Measurements from ENCODE around the gene TIMM44. TPM values are rescaled to one million over a fixed set of nuclear protein-coding genes. Genes with fewer than 3 reads are reported as not detected.

The TIMM44 gene
- total RNA-seq, 1 experiment from 2014 or later: 35.7 TPM

Other genes starting within 250 kb of the TIMM44 start
- not detected in 2 replicates for gene FCER2, start 241.5 kb downstream of the TIMM44 start, total RNA-seq (2014; rRNA removed; shearing (Covaris generic))
- gene CLEC4G, start 211.6 kb downstream of the TIMM44 start, total RNA-seq (2014; rRNA removed; shearing (Covaris generic)): not detected in 2 replicates
- gene CD209, start 196.1 kb downstream of the TIMM44 start, total RNA-seq (2014; rRNA removed; shearing (Covaris generic)): not detected in 2 replicates
- not detected in 2 replicates for gene CLEC4M, start 180.4 kb downstream of the TIMM44 start, total RNA-seq (2014; rRNA removed; shearing (Covaris generic))
- gene EVI5L, start 113.4 kb downstream of the TIMM44 start, total RNA-seq (2014; rRNA removed; shearing (Covaris generic)): 6.8 and 8.1 TPM in 2 replicates
- not detected in 2 replicates for gene PRR36, start 69.3 kb downstream of the TIMM44 start, total RNA-seq (2014; rRNA removed; shearing (Covaris generic))
- gene LRRC8E, start 55.2 kb downstream of the TIMM44 start, total RNA-seq (2014; rRNA removed; shearing (Covaris generic)): 5.2 and 7.3 TPM in 2 replicates
- gene MAP2K7, start 39.8 kb downstream of the TIMM44 start, total RNA-seq (2014; rRNA removed; shearing (Covaris generic)): 5.0 and 6.4 TPM in 2 replicates
- 0.36 and 2.1 TPM in 2 replicates for gene TGFBR3L, start 28.8 kb downstream of the TIMM44 start, total RNA-seq (2014; rRNA removed; shearing (Covaris generic))
- 27.1 and 27.5 TPM in 2 replicates for gene SNAPC2, start 23.3 kb downstream of the TIMM44 start, total RNA-seq (2014; rRNA removed; shearing (Covaris generic))
- 1.2 and 2.6 TPM in 2 replicates for gene CTXN1, start 17.5 kb downstream of the TIMM44 start, total RNA-seq (2014; rRNA removed; shearing (Covaris generic))
- gene ELAVL1, start 62.0 kb upstream of the TIMM44 start, total RNA-seq (2014; rRNA removed; shearing (Covaris generic)): 31.8 and 39.0 TPM in 2 replicates
- not detected in 2 replicates for gene CCL25, start 109.1 kb upstream of the TIMM44 start, total RNA-seq (2014; rRNA removed; shearing (Covaris generic))
- not detected in 2 replicates for gene FBN3, start 205.9 kb upstream of the TIMM44 start, total RNA-seq (2014; rRNA removed; shearing (Covaris generic))